Mesothelial cell of epicardium (in vitro differentiated cells): ENCODE measurements around the gene TENM4. TPM values are rescaled to one million over a fixed set of nuclear protein-coding genes. Genes with fewer than 3 reads are reported as not detected.

ENCODE experiments used
- DNase-seq, 2 experiments: peaks; one replicate each; pipeline ENCODE4 v3.0.0; 2021; ENCODE audit warnings: low spot score in 2 of 2; ENCODE audit not compliant: unreplicated experiment in 2 of 2
- H3K27ac Mint-ChIP-seq: 2 replicates; pipeline ENCODE4 v1.8.0; 2021; ENCODE audit warnings: mixed read lengths
- H3K27me3 Mint-ChIP-seq: 2 replicates; pipeline ENCODE4 v1.8.0; 2021; ENCODE audit warnings: low read depth, mixed read lengths
- H3K36me3 Mint-ChIP-seq: 2 replicates; pipeline ENCODE4 v1.8.0; 2021; ENCODE audit warnings: mixed read lengths
- H3K4me1 Mint-ChIP-seq: 2 replicates; pipeline ENCODE4 v1.8.0; 2021; ENCODE audit warnings: mixed read lengths
- H3K4me3 Mint-ChIP-seq: 2 replicates; pipeline ENCODE4 v1.8.0; 2021; ENCODE audit warnings: mild to moderate bottlenecking, moderate library complexity, mixed read lengths
- H3K9me3 Mint-ChIP-seq: 2 replicates; pipeline ENCODE4 v1.8.0; 2021; ENCODE audit warnings: mixed read lengths
- total RNA-seq: library from RNA; stranded (reverse); gene quantifications from 3 replicates; pipeline ENCODE4 v1.2.1, GENCODE V29; 2021
- TF ChIP-seq, protein P1 (sequence below): fragments of 200-600 bp; sonication (generic); IDR thresholded peaks from one replicate; pipeline ENCODE4 v1.5.0; 2021; ENCODE audit warnings: antibody characterized with exemption; ENCODE audit not compliant: unreplicated experiment

The TENM4 gene
- total RNA-seq, 1 donor from 2014 or later = 187 TPM

- Mint-ChIP-seq H3K4me1 (peaks cover 8% of the 10 kb centered on the region), H3K9me3 (no peaks in the 10 kb centered on the region), H3K27me3 (peaks cover 2% of the 10 kb centered on the region), H3K27ac (no peak overlapping the region), H3K4me3 (no peak overlapping the region), H3K36me3 (peaks cover 4% of the 10 kb centered on the region)
- no peak for DNase-seq
- TF ChIP-seq, protein P1, sequence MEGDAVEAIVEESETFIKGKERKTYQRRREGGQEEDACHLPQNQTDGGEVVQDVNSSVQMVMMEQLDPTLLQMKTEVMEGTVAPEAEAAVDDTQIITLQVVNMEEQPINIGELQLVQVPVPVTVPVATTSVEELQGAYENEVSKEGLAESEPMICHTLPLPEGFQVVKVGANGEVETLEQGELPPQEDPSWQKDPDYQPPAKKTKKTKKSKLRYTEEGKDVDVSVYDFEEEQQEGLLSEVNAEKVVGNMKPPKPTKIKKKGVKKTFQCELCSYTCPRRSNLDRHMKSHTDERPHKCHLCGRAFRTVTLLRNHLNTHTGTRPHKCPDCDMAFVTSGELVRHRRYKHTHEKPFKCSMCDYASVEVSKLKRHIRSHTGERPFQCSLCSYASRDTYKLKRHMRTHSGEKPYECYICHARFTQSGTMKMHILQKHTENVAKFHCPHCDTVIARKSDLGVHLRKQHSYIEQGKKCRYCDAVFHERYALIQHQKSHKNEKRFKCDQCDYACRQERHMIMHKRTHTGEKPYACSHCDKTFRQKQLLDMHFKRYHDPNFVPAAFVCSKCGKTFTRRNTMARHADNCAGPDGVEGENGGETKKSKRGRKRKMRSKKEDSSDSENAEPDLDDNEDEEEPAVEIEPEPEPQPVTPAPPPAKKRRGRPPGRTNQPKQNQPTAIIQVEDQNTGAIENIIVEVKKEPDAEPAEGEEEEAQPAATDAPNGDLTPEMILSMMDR = no peak
Observed at GRCh38 chr11:79311461-79311860, 129.4 kb downstream of the TENM4 start.

DNA sequence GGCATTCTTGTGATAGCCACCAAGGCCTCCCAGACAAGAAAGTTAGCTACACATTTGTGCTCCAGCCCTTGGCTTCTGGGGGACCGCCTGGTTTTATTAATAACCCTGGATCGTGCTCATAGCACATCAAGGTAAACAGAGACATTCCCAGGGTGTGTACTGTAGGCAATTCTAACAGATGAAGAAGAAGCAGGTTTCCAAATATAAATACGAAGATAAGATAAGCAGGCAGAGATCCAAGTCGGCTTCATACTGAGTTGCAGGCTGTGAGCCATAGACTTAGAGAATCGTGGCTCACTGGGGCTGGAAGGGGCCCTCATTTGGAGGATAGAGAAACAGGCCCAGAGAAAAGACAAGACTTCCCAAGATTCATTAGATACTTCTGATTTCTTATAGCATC lies 131.4 kb downstream of the TENM4 start:
- peaks cover 2% of the 10 kb centered on the region for H3K27me3 Mint-ChIP-seq
- peaks cover 4% of the 10 kb centered on the region for H3K36me3 Mint-ChIP-seq
- no peaks in the 10 kb centered on the region for H3K9me3 Mint-ChIP-seq
- no peak for DNase-seq
- H3K4me3 Mint-ChIP-seq = no peak overlapping the region
- peaks cover 8% of the 10 kb centered on the region for H3K4me1 Mint-ChIP-seq
- TF ChIP-seq, protein P1 = no peak
- H3K27ac Mint-ChIP-seq = no peak overlapping the region

GRCh38 chr11:79308429-79308828 lies 132.4 kb downstream of the TENM4 start:
- Mint-ChIP-seq H3K27me3 (peaks cover 2% of the 10 kb centered on the region), H3K27ac (no peak overlapping the region), H3K4me3 (no peak overlapping the region), H3K4me1 (peaks cover 8% of the 10 kb centered on the region), H3K36me3 (peaks cover 4% of the 10 kb centered on the region), H3K9me3 (no peaks in the 10 kb centered on the region)
- TF ChIP-seq, protein P1 = no peak
- DNase-seq = no peak

DNA sequence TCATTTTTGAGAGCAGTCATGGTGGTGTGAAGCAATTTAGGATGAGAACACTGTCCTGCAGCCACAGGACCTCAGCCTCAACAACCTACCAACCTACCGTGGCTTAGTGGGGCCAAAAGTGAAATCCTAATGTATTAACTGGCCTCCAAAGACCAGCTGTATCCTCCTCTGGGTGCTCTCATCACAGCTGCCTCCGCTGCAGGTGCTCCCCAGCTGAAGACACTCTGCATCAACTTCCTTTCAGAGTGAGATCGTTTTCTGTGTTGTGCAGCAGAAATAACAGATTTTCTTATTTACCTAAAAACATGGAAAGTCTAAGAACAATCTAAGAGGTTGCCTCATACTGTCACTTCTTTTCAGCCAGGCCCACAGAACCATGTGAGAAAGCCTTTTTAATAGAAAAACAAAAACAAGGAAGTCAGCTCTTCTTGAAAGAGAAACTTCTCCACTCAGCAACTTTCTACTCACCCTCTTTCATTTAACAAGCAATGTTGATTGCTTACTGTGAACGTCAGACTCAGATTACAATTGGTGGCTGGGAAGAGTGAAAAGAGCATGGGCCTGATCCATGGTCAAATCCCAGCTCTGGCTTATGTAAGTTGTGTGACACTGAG lies 136.1 kb downstream of the TENM4 start:
- H3K4me1 Mint-ChIP-seq = peaks cover 5% of the 10 kb centered on the region
- H3K27me3 Mint-ChIP-seq = no peaks in the 10 kb centered on the region
- no peak overlapping the region for H3K4me3 Mint-ChIP-seq
- no peak overlapping the region for H3K27ac Mint-ChIP-seq
- no peaks in the 10 kb centered on the region for H3K9me3 Mint-ChIP-seq
- H3K36me3 Mint-ChIP-seq = peaks cover 4% of the 10 kb centered on the region
- TF ChIP-seq, protein P1 = no peak
- DNase-seq = no peak

- TF ChIP-seq, protein P1 = no peak
- Mint-ChIP-seq H3K4me1 (peaks cover 8% of the 10 kb centered on the region), H3K4me3 (no peak overlapping the region), H3K27me3 (no peaks in the 10 kb centered on the region), H3K27ac (no peak overlapping the region), H3K36me3 (no peaks in the 10 kb centered on the region), H3K9me3 (no peaks in the 10 kb centered on the region)
- DNase-seq = no peak
Observed at GRCh38 chr11:79296141-79296540, 144.7 kb downstream of the TENM4 start.
